Measurements from ENCODE around the gene LRATD1. TPM values are rescaled to one million over a fixed set of nuclear protein-coding genes. Genes with fewer than 3 reads are reported as not detected.

Gene LRATD1
- total RNA-seq, 1 experiment from 2014 or later: 0.31 TPM

DNA sequence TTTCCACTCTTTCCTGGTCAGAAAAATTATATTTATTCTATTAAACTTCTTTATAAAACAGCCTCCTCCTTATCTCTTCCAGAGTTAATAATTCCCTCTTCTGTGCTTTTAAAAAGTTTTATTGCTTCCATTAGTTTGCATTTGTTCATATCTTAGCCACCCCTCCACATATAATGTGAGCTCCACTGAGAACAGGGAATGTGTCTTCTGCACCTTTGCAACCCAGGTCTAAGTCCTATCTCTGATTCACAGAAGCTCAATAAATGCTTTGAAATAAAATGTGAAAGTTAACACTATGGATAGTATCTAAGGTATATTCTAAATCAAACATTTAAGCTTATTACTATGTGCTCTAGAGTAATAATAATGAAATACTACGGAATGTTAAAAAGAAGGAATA, 9.3 kb upstream of the LRATD1 start:
- Histone ChIP-seq H2BK15ac (ENCODE audit: low read depth, low read length) (no peak overlapping the region), H3K56ac (ENCODE audit: insufficient read length, low read depth, low read length) (no peak overlapping the region), H3K23me2 (ENCODE audit: insufficient read length, low read depth, low read length, poor library complexity, severe bottlenecking) (no peaks in the 10 kb centered on the region), H4K8ac (replicated peaks; ENCODE audit: insufficient read length, low read depth, low read length) (no peak overlapping the region), H2BK5ac (ENCODE audit: insufficient read length, low read length) (no peak overlapping the region), H3K4ac (ENCODE audit: low read depth, low read length) (no peak overlapping the region), H2AK5ac (ENCODE audit: insufficient read length, low read length) (no peak overlapping the region), H3K23ac (ENCODE audit: insufficient read length, low read depth, low read length) (no peak overlapping the region), H4K20me1 (ENCODE audit: control insufficient read depth, insufficient read depth, insufficient read length) (no peaks in the 10 kb centered on the region), H4K5ac (ENCODE audit: insufficient read length, low read depth, low read length) (no peak overlapping the region), H3K27me3 (ENCODE audit: insufficient read depth, low read length) (no peaks in the 10 kb centered on the region), H3K18ac (ENCODE audit: insufficient read length, low read depth, low read length) (no peak overlapping the region), H3K27ac (ENCODE audit: insufficient read length, low read depth, low read length) (no peak overlapping the region), H3T11ph (ENCODE audit: low read length) (no peak overlapping the region), H3K9me3 (ENCODE audit: control insufficient read depth, low read depth, low read length) (no peaks in the 10 kb centered on the region), H3K4me2 (ENCODE audit: insufficient read depth, insufficient read length, low read length) (no peak overlapping the region), H2BK20ac (ENCODE audit: low read depth, low read length, poor library complexity, severe bottlenecking) (no peak overlapping the region), H3K4me1 (ENCODE audit: insufficient read depth, low read length) (no peaks in the 10 kb centered on the region), H2BK120ac (ENCODE audit: low read depth, low read length, poor library complexity, severe bottlenecking) (no peak overlapping the region), H3K79me2 (ENCODE audit: insufficient read depth, low read length) (no peaks in the 10 kb centered on the region), H3K79me1 (ENCODE audit: insufficient read depth, low read depth, low read length, poor library complexity, severe bottlenecking) (no peaks in the 10 kb centered on the region), H4K91ac (ENCODE audit: insufficient read length, low read depth, low read length) (no peak overlapping the region), H2AFZ (ENCODE audit: low read length) (no peak overlapping the region), H2BK12ac (ENCODE audit: insufficient read length, low read depth, low read length) (no peak overlapping the region), H3K14ac (ENCODE audit: insufficient read depth, low read length) (no peak overlapping the region), H3K9ac (ENCODE audit: extremely low read depth, insufficient read length, low read length) (no peak overlapping the region)
- H3K27me3 Mint-ChIP-seq (ENCODE audit: low read depth): peaks cover 4% of the 10 kb centered on the region
- no peak overlapping the region for H3K4me3 Mint-ChIP-seq
- no peaks in the 10 kb centered on the region for H3K36me3 Mint-ChIP-seq (ENCODE audit: insufficient read depth in 1 of 3, low read depth in 3 of 3)
- no CpG with 5 or more reads among the region's 1 CpG for WGBS (ENCODE audit: extremely low coverage, insufficient read length, low lambda C conversion rate)
- H3K9me3 Mint-ChIP-seq: no peaks in the 10 kb centered on the region
- 0 out of 4 replicates have a peak, but pooled peaks cover 0 to under 1% of the 10 kb centered on the region in 2 experiments for H3K4me1 Mint-ChIP-seq
- no peak for DNase-seq
- TF ChIP-seq, protein P1, sequence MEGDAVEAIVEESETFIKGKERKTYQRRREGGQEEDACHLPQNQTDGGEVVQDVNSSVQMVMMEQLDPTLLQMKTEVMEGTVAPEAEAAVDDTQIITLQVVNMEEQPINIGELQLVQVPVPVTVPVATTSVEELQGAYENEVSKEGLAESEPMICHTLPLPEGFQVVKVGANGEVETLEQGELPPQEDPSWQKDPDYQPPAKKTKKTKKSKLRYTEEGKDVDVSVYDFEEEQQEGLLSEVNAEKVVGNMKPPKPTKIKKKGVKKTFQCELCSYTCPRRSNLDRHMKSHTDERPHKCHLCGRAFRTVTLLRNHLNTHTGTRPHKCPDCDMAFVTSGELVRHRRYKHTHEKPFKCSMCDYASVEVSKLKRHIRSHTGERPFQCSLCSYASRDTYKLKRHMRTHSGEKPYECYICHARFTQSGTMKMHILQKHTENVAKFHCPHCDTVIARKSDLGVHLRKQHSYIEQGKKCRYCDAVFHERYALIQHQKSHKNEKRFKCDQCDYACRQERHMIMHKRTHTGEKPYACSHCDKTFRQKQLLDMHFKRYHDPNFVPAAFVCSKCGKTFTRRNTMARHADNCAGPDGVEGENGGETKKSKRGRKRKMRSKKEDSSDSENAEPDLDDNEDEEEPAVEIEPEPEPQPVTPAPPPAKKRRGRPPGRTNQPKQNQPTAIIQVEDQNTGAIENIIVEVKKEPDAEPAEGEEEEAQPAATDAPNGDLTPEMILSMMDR (conservative IDR thresholded peaks at IDR 0.05): no peak
- H3K27ac Mint-ChIP-seq: no peak overlapping the region; a peak in 1 of 7 replicates

Data from H9 (cell line).